Measurements from ENCODE around the gene ALDH2.
"Not testable (repeated sequence)": the region's sequence is repeated elsewhere in the genome, so short reads cannot be mapped to it uniquely, and the experiment has no call there.

Gene ALDH2

DNA sequence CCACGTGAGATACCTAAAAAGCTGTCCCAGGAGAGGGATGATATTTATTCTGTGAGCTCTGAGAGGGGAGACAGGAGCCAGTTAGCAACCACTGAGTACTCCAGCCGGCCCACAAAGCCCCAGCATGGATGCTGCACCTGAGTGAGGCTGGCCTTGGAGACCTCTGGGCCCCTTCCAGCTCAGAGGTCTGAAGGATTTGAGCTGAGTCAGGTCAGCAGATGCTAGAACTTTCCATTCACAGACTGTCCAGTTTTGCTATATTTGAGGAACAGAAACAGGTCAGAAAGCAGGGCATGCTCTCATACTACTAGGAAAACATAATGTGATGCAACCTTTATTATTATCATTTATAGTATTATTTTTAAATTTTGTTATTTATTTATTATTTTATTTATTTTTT is 60.3 kb downstream of the ALDH2 start:
- DNase-seq (ENCODE audit: low read depth in 2 of 2) = no peak

DNA sequence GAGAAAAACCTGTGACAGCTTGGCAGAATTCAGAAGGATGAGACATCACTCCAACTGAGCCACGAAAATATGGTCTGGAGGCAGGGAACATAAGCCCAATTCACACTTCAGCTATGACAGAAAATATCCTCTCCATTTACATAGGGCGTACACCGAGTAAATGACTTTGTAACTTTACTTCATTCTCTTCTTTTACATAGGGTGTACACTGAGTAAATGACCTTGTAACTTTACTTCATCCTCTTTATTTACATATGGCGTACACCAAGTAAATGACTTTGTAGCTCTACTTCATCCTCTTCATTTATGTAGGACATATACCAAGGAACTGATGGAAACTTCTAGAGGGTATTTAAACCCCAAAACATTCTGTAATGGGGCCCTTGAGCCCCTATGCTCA is 61.2 kb downstream of the ALDH2 start:
- DNase-seq (ENCODE audit: low read depth in 2 of 2) = no peak

DNA sequence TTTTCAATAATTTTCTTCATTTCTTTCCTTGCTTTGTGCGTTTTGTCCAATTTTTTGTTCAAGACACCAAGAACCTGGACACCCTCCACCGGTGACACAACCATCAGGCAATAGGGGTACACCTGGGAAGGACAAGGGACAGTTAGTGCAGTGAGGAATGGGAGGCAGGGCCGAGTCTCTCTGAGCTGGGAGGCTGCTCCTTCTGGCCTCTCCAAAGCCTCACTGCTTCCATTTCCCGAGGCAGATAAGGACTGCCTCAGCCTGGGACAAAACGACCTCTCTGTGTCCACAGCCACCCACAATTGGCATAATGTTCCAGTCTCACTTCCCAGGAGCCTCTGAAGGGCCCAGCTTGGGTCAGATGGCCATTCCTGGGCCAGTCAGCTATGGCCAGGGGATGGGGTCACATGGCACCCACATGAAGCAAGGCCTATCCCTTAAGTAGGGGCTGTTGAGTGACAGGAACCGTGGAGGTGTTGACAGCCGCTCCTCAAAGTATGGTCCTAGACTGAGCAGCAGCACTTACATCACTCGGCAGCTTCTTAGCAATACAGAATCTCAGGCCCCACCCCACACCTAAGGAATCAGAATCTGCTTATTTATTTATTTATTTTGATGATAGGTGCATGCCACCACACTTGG is 61.7 kb downstream of the ALDH2 start:
- DNase-seq (ENCODE audit: low read depth in 2 of 2) = no peak

DNA sequence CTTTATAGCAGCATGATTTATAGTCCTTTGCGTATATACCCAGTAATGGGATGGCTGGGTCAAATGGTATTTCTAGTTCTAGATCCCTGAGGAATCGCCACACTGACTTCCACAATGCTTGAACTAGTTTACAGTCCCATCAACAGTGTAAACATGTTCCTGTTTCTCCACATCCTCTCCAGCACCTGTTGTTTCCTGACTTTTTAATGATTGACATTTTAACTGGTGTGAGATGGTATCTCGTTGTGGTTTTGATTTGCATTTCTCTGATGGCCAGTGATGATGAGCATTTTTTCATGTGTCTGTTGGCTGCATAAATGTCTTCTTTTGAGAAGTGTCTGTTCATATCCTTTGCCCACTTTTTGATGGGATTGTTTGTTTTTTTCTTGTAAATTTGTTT is 62.9 kb downstream of the ALDH2 start:
- DNase-seq (ENCODE audit: low read depth in 2 of 2) = not testable (repeated sequence)

DNA sequence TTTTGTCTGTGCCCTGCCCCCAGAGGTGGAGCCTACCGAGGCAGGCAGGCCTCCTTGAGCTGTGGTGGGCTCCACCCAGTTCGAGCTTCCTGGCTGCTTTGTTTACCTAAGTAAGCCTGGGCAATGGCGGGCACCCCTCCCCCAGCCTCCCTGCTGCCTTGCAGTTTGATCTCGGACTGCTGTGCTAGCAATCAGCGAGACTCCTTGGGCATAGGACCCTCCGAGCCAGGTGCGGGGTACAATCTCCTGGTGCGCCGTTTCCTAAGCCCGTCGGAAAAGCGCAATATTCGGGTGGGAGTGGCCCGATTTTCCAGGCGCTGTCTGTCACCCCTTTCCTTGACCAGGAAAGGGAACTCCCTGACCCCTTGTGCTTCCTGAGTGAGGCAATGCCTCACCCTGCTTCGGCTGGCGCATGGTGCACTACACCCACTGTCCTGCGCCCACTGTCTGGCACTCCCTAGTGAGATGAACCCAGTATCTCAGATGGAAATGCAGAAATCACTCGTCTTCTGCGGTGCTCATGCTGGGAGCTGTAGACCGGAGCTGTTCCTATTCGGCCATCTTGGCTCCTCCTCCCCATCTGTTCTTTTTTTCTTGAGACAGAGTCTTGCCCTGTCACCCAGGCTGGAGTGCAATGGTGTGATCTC is 68.1 kb downstream of the ALDH2 start:
- not testable (repeated sequence) for DNase-seq (ENCODE audit: low read depth in 2 of 2)

DNA sequence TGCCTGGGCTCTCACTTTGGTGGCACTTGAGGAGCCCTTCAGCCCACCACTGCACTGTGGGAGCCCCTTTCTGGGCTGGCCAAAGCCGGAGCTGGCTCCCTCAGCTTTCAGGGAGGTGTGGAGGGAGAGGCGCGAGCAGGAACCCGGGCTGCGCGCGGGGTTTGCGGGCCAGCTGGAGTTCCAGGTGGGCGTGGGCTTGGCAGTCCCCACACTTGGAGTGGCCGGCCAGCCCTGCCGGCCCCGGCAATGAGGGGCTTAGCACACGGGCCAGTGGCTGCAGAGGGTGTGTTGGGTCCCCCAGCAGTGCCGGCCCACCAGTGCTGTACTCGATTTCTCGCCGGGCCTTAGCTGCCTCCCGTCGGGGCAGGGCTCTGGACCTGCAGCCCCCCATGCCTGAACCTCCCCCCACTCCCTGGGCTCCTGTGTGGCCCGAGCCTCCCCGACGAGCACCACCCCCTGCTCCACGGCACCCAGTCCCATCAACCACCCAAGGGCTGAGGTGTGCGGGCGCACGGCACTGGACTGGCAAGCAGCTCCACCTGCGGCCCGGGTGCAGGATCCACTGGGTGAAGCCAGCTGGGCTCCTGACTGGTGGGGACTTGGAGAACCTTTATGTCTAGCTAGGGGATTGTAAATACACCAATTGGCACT is 68.9 kb downstream of the ALDH2 start:
- DNase-seq (ENCODE audit: low read depth in 2 of 2) = not testable (repeated sequence)

DNA sequence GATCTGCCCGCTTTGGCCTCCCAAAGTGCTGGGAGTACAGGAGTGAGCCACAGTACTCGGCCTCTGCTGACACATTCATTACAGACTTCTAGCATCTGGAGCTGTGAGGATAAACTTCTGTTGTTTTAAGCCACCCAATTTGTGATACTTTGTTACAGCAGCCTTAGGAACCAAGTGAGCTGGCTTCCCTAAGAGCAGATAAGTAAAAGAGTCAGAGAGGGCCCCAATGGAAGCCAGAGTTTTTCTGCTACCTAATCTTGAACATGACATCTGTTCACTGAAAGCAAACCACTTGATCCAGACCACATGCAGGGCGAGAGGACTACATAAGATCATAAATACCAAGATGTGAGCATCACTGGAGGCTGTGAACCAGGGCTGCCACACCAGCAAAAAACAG is 71.6 kb downstream of the ALDH2 start:
- no peak for DNase-seq (ENCODE audit: low read depth in 2 of 2)

DNA sequence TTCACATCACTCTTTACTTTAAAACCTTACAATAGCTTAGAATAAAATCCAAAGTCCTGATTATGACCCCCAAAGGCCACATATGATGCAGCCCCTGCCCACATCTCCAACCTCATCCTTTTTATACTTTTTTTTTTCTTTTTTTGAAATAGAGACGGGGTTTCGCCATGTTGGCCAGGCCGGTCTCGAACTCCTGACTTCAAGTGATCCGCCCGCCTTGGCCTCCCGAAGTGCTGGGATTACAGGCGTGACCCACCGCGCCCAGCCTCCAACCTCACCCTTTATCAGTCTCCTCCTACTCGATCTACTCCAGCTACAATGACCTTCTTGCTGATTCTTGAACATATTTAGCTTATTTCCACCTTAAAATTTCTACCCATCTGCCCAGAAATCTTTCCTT is 74.1 kb downstream of the ALDH2 start:
- no peak for DNase-seq (ENCODE audit: low read depth in 2 of 2)

DNA sequence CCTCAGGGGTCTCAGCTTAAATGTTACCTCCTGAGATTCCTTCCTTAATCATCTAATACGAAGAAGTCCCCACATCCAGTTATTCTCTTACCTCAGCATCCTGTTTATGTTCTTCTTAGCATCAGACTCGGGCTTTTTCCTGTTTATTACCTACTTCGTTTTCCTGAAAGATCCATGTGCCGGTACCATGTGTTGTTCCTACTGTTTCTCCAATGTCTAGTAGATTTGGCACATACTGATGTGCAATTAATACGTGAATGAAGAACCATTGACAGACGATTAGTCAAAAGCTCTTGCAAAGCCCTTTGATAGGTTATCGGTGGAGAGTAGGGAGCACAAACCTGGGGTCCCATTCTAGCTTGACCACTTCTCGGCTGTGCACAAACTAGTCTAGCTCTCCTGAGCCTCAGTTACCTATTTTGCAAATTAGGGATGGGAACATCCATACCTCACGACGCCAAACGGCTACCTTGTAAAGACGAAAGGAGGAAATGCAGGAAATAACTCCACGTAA is 74.6 kb downstream of the ALDH2 start:
- no peak for DNase-seq (ENCODE audit: low read depth in 2 of 2)

DNA sequence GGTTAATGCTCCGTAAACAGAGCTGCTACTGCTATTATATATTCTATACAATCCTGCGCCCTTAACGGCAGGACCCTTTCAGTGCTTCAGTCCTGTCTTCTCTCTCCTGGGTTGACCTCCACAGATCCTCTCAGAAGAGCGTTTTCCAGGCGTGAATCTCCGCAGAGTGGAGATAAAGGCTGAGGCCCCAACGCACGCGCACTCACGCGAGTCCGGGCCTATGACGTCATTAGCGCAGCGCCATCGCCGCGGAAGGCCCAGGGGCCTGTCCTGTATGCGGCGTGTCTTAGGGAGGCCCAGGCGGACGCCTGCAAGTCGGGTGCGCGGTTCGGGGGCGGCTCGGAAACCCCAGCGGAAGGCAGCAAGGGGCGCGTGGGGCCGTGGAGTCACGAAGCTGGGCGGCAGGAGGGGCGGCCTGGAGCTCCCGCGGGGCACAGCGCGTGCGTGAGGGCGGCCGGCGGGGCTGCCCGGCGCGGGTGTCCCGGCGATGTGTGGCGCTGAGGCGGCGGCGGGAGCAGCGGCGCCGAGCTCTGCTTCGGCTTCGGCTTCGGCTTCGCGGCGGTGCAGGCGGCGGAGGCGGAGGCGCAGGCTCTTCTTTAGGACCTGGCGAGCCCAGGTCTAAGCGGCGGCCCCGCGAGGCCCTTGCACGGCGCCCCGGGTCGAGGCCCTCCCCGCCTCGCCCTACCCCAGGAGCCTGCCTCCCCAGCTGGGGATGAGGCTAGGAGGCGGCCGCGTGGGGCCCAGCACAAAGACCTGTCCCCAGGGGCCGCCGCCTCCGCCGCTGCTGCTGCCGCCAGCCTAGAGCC is 75.2 kb downstream of the ALDH2 start, which contains the start of gene MAPKAPK5:
TSS of gene MAPKAPK5 (plus strand) at position 479 of the 806 bp plus-strand sequence. CDS start 506 bp downstream, outside the sequence.
- DNase-seq (ENCODE audit: low read depth in 2 of 2) = peak; percentile 96 to 97

DNA sequence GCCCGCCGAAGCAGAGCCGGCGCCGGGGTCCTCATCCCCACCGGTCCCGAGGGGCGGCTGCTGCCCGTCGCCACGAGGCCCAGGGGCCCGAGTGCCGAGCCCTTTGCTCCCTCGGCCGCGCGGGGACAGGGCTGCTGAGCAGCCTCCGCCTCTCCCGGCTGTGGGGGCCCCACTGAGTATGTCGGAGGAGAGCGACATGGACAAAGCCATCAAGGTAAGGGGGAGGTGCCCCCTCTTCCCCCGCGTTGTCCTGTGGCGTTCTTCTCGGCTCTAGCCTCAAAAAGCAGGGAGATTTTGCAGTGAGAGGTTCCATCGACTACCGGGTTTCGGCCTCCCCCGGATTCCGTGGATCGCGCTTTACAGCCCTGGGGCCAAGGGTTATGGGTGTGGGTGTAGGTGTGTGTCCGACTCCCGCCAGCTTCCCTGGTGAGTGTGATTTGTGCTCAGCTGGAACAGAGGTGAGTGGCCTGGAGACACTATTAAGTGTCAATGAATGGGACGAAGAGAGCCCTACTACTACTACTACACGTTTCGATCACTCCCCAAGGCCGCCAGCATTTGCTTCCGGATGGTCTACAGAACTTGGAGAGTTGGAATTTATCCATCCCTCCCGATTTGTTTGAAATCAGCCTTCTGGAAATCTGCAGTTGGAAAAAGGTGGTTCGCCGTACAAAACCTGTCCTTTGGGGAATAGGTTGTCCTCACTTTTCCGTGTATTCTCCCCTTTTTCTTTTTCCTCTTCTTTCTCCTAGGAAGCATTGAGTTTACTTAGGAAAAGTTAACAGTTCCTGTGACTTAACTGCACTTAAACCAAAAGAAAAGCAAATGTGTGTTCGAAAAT is 76.0 kb downstream of the ALDH2 start:
- no peak for DNase-seq (ENCODE audit: low read depth in 2 of 2)

DNA sequence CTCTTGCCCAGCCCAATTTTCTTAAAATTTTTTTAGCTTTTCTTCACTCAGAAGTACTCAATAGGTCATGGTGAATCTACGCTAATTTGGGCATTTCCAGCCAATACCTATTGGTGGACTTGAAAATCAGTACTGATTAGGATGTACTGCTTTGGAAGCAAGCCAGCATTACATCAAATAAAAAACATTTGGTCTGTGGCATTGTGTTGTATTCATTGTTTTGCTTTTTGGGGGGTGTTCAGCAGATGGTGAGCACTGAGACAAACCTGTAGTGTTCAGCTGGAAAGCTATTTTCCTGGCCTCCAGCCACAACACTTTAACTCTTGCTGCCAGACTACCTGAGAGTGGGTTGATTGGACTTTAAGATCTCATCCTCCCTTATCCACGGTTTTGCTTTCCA is 79.3 kb downstream of the ALDH2 start:
- no peak for DNase-seq (ENCODE audit: low read depth in 2 of 2)

DNA sequence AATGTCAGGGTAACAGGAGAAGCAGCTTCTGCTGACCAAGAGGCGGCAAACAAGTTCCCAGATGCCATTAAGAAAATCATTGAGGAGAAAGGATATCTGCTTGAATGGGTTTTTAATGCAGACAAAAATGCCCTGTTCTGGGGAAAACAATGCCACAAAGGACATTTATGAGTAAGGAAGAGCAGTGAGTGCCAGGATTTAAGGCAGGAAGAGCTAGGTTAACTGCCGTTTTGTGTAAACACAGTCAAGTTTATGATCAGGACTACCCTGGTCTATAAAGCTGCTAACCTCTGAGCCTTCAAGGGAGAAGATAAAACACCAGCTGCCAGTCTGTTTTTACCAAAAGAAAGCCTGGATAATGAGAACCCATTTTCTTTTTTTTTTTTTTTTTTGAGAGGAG is 83.8 kb downstream of the ALDH2 start:
- DNase-seq (ENCODE audit: low read depth in 2 of 2) = no peak

DNA sequence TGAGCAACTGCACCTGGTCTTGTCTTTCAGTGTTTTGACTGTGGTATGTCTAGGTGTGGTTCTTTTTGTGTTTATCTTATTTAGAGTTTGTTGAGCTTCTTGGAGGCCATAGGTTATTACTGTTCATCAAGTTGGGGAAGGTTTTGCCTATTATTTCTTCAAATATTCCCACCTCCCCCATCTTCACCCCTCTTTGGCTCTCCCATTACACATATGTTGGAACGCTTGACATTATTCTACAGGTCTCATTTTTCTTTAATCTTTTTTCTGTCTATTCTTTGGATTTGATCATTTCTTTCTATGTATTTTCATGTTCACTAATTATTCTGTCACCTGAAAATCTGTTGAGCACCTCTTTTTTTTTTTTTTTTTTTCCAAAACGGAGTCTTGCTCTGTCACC is 91.5 kb downstream of the ALDH2 start:
- DNase-seq (ENCODE audit: low read depth in 2 of 2) = no peak

DNA sequence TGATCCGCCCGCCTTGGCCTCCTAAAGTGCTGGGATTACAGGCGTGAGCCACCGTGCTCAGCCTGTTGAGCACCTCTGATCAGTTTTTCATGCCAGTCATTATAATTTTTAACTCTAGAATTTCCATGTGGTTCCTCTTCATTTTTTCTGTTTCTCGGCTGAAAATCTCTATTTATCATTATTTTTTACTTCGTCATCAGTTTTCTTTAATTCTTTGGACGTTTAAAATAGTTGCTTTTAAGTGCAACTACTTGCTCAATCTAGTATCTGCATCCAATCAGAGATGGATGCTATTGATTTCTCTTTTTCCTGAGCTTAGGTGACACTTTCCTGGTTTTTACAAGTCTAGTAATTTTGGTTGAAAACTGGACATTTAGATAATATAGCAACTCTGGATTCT is 92.0 kb downstream of the ALDH2 start:
- DNase-seq (ENCODE audit: low read depth in 2 of 2) = no peak

DNA sequence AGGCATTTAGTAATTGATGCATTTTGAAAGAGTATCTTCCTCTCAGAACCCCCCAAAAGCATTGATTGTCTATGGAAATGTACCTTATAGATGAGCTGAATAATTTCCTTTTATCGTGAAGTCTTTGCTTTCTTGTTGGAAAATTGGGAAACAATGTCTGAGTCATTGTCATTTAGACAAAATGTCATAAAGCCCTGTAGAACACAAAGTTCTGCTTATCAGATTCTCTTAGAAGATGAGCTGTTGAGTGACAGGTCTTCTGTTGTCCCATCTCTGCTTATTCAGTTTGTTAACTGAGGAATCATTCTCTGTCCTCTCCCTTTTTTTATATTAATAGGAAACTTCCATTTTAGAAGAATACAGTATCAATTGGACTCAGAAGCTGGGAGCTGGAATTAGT is 98.2 kb downstream of the ALDH2 start:
- DNase-seq (ENCODE audit: low read depth in 2 of 2) = no peak

All from stimulated activated CD8-positive, alpha-beta memory T cell treated with anti-CD3 and anti-CD28 coated beads, Interleukin-15, amount 100 ng/mL, for 4 hours (primary cell).